ACC112 (cell line): ENCODE data around the gene DNAJC13.
A peak's percentile ranks its signal among the peaks of the same experiment; 100 is the strongest.

Source experiments
- H2AFZ ChIP-seq: fragments of 200-600 bp; sonication (generic); one replicate; pipeline ENCODE4 v1.6.0; 2017; ENCODE audit warnings: antibody characterized with exemption, low read length; ENCODE audit not compliant: unreplicated experiment
- H3K27ac ChIP-seq: fragments of 200-600 bp; sonication (generic); 2 replicates; pipeline ENCODE4 v1.5.1; 2014; ENCODE audit warnings: low read depth, mild to moderate bottlenecking, antibody characterized with exemption, low read length, moderate library complexity
- H3K27me3 ChIP-seq: fragments of 200-600 bp; sonication (generic); 2 replicates; pipeline ENCODE4 v1.6.1; 2014; ENCODE audit warnings: mild to moderate bottlenecking, antibody characterized with exemption, low read length, moderate library complexity, mixed read lengths; ENCODE audit not compliant: insufficient read depth
- H3K36me3 ChIP-seq: fragments of 200-600 bp; sonication (generic); 2 replicates; pipeline ENCODE4 v1.6.1; 2016; ENCODE audit warnings: mild to moderate bottlenecking, antibody characterized with exemption, low read length, moderate library complexity, mixed read lengths; ENCODE audit not compliant: insufficient read depth
- H3K4me1 ChIP-seq: fragments of 200-600 bp; sonication (generic); one replicate; pipeline ENCODE4 v1.6.1; 2016; ENCODE audit warnings: low read length, mixed read lengths; ENCODE audit not compliant: insufficient read depth, unreplicated experiment, control insufficient read depth
- H3K4me3 ChIP-seq: fragments of 200-600 bp; sonication (generic); 2 replicates; pipeline ENCODE4 v1.5.1; 2014; ENCODE audit warnings: mild to moderate bottlenecking, low read depth, low read length
- H3K79me2 ChIP-seq: fragments of 200-600 bp; sonication (generic); one replicate; pipeline ENCODE4 v1.6.0; 2016; ENCODE audit warnings: low read length; ENCODE audit not compliant: control insufficient read depth, unreplicated experiment, insufficient read depth

DNAJC13 gene

GRCh38 chr3:132542577-132542976 lies 125.3 kb downstream of the DNAJC13 start:
- H3K27me3 ChIP-seq = no peaks in the 10 kb centered on the region
- H3K4me3 ChIP-seq = peak overlapping the region; percentile 7; the same call in 1 of the 2 replicates
- no peaks in the 10 kb centered on the region for H3K79me2 ChIP-seq
- H2AFZ ChIP-seq = no peak overlapping the region
- H3K36me3 ChIP-seq = peaks cover 15% of the 10 kb centered on the region
- peaks cover 35% of the 10 kb centered on the region for H3K4me1 ChIP-seq
- H3K27ac ChIP-seq = peak overlapping the region; percentile 89

- H2AFZ ChIP-seq = no peak overlapping the region
- peaks cover 35% of the 10 kb centered on the region for H3K4me1 ChIP-seq
- peaks cover 15% of the 10 kb centered on the region for H3K36me3 ChIP-seq
- peak overlapping the region; percentile 89 for H3K27ac ChIP-seq
- no peaks in the 10 kb centered on the region for H3K27me3 ChIP-seq
- peak overlapping the region; percentile 14; the same call in 1 of the 2 replicates for H3K4me3 ChIP-seq
- no peaks in the 10 kb centered on the region for H3K79me2 ChIP-seq
These were observed 125.9 kb downstream of the DNAJC13 start for GRCh38 chr3:132543011-132543739.

GRCh38 chr3:132544130-132544529 lies 126.8 kb downstream of the DNAJC13 start:
- Histone ChIP-seq H3K4me3 (no peak overlapping the region), H2AFZ (no peak overlapping the region), H3K27ac (peak overlapping the region; percentile 89; the same call in 1 of the 2 replicates), H3K27me3 (no peaks in the 10 kb centered on the region), H3K4me1 (peaks cover 35% of the 10 kb centered on the region), H3K79me2 (no peaks in the 10 kb centered on the region), H3K36me3 (peaks cover 9% of the 10 kb centered on the region)

DNA sequence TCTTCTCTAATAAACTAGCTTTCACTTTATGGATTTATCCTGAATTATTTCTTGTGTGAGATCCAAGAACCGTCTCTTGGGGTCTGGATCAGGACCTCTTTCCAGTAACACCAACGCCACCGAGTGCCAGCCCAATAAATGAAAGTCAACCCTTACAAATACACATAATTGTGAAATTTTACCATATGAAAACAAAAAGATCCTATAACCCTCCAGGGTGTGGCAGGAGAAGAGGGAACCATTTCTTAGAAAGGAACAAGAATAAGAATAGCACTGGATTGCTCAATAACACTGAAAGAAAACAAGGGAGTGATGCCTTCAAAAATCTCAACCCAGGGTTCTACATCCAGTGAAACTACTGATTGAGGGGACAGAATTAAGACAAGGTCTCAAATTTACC lies 128.2 kb downstream of the DNAJC13 start:
- peaks cover 45% of the 10 kb centered on the region for H3K4me1 ChIP-seq
- H3K27me3 ChIP-seq = no peaks in the 10 kb centered on the region
- H3K36me3 ChIP-seq = no peaks in the 10 kb centered on the region
- no peak overlapping the region for H2AFZ ChIP-seq
- H3K79me2 ChIP-seq = no peaks in the 10 kb centered on the region
- H3K4me3 ChIP-seq = no peak overlapping the region
- H3K27ac ChIP-seq = no peak overlapping the region

- H2AFZ ChIP-seq = no peak overlapping the region
- H3K27me3 ChIP-seq = no peaks in the 10 kb centered on the region
- H3K27ac ChIP-seq = no peak overlapping the region
- no peaks in the 10 kb centered on the region for H3K79me2 ChIP-seq
- H3K4me1 ChIP-seq = peaks cover 25% of the 10 kb centered on the region
- H3K36me3 ChIP-seq = no peaks in the 10 kb centered on the region
- no peak overlapping the region for H3K4me3 ChIP-seq
These were observed 131.9 kb downstream of the DNAJC13 start for GRCh38 chr3:132549169-132549568.

DNA sequence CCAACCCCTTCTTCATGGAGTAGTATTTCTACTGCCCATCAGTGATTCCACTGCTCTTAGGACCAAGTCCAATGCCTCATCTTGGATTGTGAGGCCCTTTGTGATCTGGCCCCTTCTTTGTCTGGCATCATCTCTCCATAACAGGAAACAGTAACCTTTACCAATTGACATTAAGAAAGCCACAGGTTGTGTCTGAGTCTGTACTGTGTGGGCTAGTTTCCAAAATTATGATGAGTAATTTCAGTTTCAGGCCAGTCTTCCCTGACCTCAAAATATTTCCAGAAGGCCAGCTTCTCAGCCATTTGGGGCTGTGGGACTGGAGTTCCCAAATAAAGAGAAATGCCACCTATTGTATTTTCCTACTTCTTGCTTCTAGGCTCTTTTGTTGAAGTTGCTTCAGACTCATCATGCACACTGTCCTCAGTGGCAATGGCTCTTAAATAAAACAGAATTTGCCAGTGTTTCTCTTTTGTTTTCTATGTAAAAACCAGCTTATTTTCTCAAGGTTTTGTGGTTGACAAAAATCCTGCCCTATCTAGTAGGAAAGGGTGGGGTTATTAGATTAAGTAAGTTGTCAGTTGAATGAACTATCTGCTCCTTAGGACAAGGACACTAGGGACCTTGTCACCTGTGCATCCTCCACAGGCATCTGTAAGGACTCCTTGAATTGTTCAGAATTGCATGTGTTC lies 132.7 kb downstream of the DNAJC13 start:
- H3K36me3 ChIP-seq = no peaks in the 10 kb centered on the region
- no peaks in the 10 kb centered on the region for H3K79me2 ChIP-seq
- peak overlapping the region; percentile 16; the same call in 1 of the 2 replicates for H3K27ac ChIP-seq
- no peaks in the 10 kb centered on the region for H3K27me3 ChIP-seq
- H2AFZ ChIP-seq = no peak overlapping the region
- no peak overlapping the region for H3K4me3 ChIP-seq
- peaks cover 25% of the 10 kb centered on the region for H3K4me1 ChIP-seq

- Histone ChIP-seq H3K4me1 (peaks cover 19% of the 10 kb centered on the region), H2AFZ (no peak overlapping the region), H3K79me2 (no peaks in the 10 kb centered on the region), H3K27me3 (no peaks in the 10 kb centered on the region), H3K27ac (no peak overlapping the region), H3K4me3 (no peak overlapping the region), H3K36me3 (no peaks in the 10 kb centered on the region)
These were observed 133.4 kb downstream of the DNAJC13 start for GRCh38 chr3:132550579-132551305.

DNA sequence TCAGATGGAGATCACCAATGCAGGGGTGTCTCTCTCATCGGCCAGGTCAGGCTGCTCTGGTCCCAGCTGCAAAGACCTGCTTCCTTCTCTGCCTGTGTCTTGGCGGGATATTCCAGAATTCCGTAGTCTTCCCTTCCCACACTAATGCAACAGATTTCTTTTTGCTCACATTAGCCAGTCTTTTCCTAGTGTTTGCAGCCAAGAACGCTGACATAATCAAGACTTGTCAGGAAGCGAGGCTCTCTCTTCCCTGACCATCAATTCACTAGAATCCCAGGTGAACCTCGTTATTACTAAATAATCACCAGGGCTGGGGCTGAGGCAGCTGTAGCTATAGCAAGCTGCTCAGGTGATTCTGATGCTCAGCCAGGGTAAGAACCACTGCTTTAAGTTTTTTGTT lies 136.5 kb downstream of the DNAJC13 start:
- Histone ChIP-seq H3K36me3 (no peaks in the 10 kb centered on the region), H3K27me3 (no peaks in the 10 kb centered on the region), H3K27ac (no peak overlapping the region), H3K4me3 (no peak overlapping the region), H3K79me2 (no peaks in the 10 kb centered on the region), H2AFZ (no peak overlapping the region), H3K4me1 (peaks cover 16% of the 10 kb centered on the region)

- Histone ChIP-seq H3K4me3 (no peak overlapping the region), H3K27ac (no peak overlapping the region)
These were observed 137.1 kb downstream of the DNAJC13 start for GRCh38 chr3:132554437-132554836.

DNA sequence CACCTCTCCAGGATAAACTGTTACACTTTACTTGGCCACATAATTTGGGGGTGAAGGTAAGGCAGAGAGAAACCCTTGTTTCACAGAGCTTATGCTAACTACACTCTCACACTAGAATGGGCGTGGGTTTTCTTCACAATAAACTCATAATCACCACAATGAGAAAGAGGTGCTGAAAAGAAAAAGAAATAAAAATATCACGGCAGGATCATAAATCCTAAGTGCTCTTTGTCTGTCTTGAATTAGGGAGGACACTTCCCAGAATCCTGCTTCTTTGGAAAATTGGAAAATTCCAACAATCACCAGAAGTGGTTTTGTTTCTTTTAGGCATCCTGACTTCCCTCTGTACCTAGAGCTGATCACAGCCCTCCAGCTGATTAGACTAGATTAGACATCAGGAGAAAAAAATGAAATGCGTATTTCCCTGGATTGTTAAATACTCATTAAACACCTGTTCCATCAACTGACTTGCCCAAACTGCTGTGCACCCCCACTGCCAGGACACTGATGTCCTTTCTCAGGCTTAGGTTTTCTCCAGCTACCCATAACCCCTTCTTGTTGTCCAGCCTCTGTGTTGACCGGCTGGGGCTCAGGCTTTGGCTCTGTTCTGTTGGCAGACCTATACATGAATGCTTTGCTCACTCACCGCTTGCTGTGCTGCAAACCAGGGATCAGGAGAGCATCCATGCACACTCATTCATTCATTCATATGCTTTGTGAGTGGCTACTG lies 138.2 kb downstream of the DNAJC13 start:
- no peaks in the 10 kb centered on the region for H3K79me2 ChIP-seq
- H3K4me3 ChIP-seq = no peak overlapping the region
- H3K36me3 ChIP-seq = no peaks in the 10 kb centered on the region
- H3K27ac ChIP-seq = no peak overlapping the region
- H3K27me3 ChIP-seq = no peaks in the 10 kb centered on the region
- H2AFZ ChIP-seq = no peak overlapping the region
- peaks cover 6% of the 10 kb centered on the region for H3K4me1 ChIP-seq

More at GRCh38 chr3:132554437-132554836, 137.1 kb downstream of the DNAJC13 start:
- Histone ChIP-seq H3K4me1 (peaks cover 16% of the 10 kb centered on the region), H3K36me3 (no peaks in the 10 kb centered on the region), H3K27me3 (no peaks in the 10 kb centered on the region), H3K79me2 (no peaks in the 10 kb centered on the region), H2AFZ (no peak overlapping the region)
